ENCODE data around the gene KIFC3.
"Not testable (repeated sequence)": the region's sequence is repeated elsewhere in the genome, so short reads cannot be mapped to it uniquely, and the experiment has no call there.

KIFC3 gene

GRCh38 chr16:57826052-57826451, 23.8 kb upstream of the KIFC3 start:
- no peak for DNase-seq (ENCODE audit: low read depth in 2 of 2, low spot score in 1 of 2)

GRCh38 chr16:57825298-57826044, 23.2 kb upstream of the KIFC3 start:
- DNase-seq (ENCODE audit: low read depth in 2 of 2, low spot score in 1 of 2) = no peak

- DNase-seq (ENCODE audit: low read depth in 2 of 2, low spot score in 1 of 2) = no peak
Measured at GRCh38 chr16:57824888-57825287, 22.6 kb upstream of the KIFC3 start.

GRCh38 chr16:57823836-57824235, 21.5 kb upstream of the KIFC3 start:
- no peak for DNase-seq (ENCODE audit: low read depth in 2 of 2, low spot score in 1 of 2)

GRCh38 chr16:57822856-57823255, 20.6 kb upstream of the KIFC3 start:
- DNase-seq (ENCODE audit: low read depth in 2 of 2, low spot score in 1 of 2) = no peak

GRCh38 chr16:57822018-57822553, 19.8 kb upstream of the KIFC3 start:
- no peak for DNase-seq (ENCODE audit: low read depth in 2 of 2, low spot score in 1 of 2)

- DNase-seq (ENCODE audit: low read depth in 2 of 2, low spot score in 1 of 2) = no peak
Measured at GRCh38 chr16:57821149-57821971, 19.1 kb upstream of the KIFC3 start.

- DNase-seq (ENCODE audit: low read depth in 2 of 2, low spot score in 1 of 2) = no peak
Measured at GRCh38 chr16:57818377-57819064, 16.2 kb upstream of the KIFC3 start.

GRCh38 chr16:57817680-57818079, 15.4 kb upstream of the KIFC3 start:
- DNase-seq (ENCODE audit: low read depth in 2 of 2, low spot score in 1 of 2) = no peak

- peak; percentile 14 to 16 for DNase-seq (ENCODE audit: low read depth in 2 of 2, low spot score in 1 of 2)
Measured at GRCh38 chr16:57815987-57816745, 13.9 kb upstream of the KIFC3 start.

GRCh38 chr16:57814896-57815295, 12.6 kb upstream of the KIFC3 start:
- no peak for DNase-seq (ENCODE audit: low read depth in 2 of 2, low spot score in 1 of 2)

GRCh38 chr16:57813466-57813865, 11.2 kb upstream of the KIFC3 start:
- DNase-seq (ENCODE audit: low read depth in 2 of 2, low spot score in 1 of 2) = no peak

- DNase-seq (ENCODE audit: low read depth in 2 of 2, low spot score in 1 of 2) = not testable (repeated sequence)
Measured at GRCh38 chr16:57811340-57811739, 9.0 kb upstream of the KIFC3 start.

GRCh38 chr16:57810197-57811031, 8.1 kb upstream of the KIFC3 start:
- peak; percentile 48 to 62 for DNase-seq (ENCODE audit: low read depth in 2 of 2, low spot score in 1 of 2)

GRCh38 chr16:57809276-57810196, 7.2 kb upstream of the KIFC3 start:
- DNase-seq (ENCODE audit: low read depth in 2 of 2, low spot score in 1 of 2) = no peak

- no peak for DNase-seq (ENCODE audit: low read depth in 2 of 2, low spot score in 1 of 2)
Measured at GRCh38 chr16:57808589-57809228, 6.4 kb upstream of the KIFC3 start.

GRCh38 chr16:57807968-57808528, 5.8 kb upstream of the KIFC3 start:
- DNase-seq (ENCODE audit: low read depth in 2 of 2, low spot score in 1 of 2) = peak in 1 of 2 donors; percentile 31

Measured in stimulated activated CD8-positive, alpha-beta memory T cell treated with anti-CD3 and anti-CD28 coated beads, Interleukin-4, amount 100 ng/mL, for 1 hour (primary cell).